Right renal cortex interstitium (tissue), 3 donors: ENCODE data around the gene COMP. TPM values are rescaled to one million over a fixed set of nuclear protein-coding genes. Genes with fewer than 3 reads are reported as not detected.

ENCODE experiments used
- DNase-seq, 3 donors: peaks; one replicate each; pipeline ENCODE4 v3.0.0-alpha.2; 2013; ENCODE audit warnings: low read depth in 3 of 3, low spot score in 2 of 3
- polyA plus RNA-seq, 3 donors: library from polyadenylated mRNA; unstranded; fragments of 120-200 nt; gene quantifications; one replicate each; pipeline ENCODE4 v1.2.1, GENCODE V29; 2013; ENCODE audit not compliant: insufficient read length in 3 of 3

COMP gene
- polyA plus RNA-seq, 3 donors, result 0.04 to 0.10 (median 0.07) TPM

DNA sequence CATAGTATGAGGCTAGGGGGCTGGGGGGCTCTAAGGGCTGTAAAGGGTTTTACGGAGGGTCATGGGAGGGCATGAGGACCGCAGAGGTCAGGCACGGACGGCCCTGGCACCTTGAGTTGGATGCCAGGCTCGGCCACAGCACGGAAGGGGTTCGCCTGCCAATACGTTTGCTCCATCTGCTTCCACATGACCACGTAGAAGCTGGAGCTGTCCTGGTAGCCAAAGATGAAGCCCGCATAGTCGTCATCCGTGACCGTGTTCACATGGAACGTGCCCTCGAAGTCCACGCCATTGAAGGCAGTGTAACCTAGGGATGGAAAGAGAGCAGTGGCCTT, 6.4 kb downstream of the COMP start:
- DNase-seq, result no peak

DNA sequence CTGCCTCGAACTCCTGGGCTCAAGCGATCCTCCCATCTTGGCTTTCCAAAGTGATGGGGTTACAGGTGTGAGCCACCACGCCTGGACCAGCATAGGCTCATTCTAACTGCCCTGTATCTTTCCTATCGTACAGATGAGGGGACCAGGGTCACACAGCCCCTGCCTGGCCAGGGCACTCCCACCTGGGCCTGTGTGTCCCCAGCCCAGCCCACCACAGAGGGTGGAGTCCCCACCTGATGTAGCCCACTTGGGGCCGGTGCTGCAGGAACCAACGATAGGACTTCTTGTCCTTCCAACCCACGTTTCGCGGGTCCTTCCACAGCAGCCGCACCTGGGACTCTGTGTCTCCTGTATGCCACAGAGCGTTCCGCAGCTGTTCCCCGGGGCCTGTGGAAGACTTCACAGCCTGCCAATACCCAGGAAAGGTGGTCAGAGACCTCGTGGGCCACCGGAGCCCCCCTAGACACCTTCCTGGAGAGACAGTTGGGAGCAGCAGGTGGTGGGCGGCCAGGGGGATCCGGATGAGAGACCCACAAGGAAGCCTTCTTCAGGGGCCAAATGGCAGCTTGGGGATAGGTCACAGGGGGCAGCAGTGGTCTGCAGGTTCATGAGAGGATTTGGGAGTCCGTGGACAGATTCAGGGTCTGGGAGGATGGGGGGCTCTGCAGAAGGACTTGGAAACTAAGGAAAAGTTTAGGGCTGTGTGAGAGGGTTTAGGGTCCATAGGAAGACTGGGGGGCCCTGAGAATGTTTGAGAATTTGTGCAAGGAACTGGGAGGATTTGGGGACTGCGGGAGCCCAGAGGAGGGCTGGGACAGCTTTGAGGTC, 6.9 kb downstream of the COMP start:
- no peak for DNase-seq

DNA sequence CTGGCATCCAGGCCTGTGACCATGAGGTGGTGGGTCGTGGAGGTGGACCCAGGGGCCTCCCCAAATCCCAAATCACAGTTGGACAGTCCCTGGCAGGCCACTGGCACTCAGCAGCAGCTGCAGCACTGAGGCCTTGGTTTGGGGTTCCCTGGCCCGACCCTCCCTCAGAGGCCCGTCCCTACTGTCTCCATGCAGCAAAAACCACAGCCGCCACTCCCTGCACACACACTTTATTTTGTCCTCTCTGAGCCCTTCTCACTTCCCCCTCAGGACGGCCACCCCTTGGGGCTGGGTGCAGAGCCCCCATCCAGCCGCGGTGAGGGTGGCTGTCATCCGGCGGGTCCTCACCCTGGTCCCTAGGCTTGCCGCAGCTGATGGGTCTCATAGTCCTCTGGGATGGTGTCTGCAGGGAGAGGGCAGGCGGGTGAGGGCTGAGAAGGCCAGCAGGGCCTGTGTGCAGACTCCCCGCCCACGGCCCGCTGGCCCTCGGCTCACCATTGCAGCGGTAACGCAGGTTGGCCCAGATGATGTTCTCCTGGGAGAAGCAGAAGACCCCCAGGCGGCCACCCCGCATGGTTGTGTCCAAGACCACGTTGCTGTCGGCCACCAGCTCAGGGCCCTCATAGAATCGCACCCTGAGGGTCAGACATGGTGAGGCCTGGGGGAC, 8.4 kb downstream of the COMP start:
- no peak for DNase-seq

DNA sequence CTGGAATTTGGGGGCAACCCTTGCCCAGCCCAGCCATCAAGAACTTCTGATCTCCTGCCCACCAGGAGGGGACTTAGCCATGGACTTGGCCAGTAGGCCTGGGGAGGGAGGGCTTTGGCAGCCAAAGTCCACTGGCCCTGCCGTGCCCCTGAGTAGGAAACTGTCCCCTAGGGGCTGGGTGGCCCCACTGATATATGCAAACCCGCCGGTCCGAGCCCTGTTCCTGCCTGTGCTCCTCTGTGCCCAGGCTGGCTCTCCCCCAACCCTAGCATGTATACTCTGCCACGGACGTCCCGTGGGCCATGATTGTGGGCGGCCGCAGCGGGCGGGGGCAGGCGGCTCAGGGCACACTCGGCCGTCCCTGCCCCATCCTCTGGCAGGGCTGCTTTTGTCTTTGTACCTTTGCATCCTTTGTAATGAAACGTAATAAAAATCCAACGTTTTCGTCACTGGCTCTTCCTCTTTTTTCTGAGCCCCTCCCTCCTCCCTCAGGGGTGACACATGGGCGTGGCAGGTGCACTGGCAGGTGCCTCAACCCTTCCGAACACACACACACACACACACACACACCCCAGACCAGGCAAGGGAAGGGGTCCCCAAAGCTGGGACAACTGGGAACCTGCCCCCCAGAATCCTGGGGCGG, 9.1 kb downstream of the COMP start:
- DNase-seq, result no peak

DNA sequence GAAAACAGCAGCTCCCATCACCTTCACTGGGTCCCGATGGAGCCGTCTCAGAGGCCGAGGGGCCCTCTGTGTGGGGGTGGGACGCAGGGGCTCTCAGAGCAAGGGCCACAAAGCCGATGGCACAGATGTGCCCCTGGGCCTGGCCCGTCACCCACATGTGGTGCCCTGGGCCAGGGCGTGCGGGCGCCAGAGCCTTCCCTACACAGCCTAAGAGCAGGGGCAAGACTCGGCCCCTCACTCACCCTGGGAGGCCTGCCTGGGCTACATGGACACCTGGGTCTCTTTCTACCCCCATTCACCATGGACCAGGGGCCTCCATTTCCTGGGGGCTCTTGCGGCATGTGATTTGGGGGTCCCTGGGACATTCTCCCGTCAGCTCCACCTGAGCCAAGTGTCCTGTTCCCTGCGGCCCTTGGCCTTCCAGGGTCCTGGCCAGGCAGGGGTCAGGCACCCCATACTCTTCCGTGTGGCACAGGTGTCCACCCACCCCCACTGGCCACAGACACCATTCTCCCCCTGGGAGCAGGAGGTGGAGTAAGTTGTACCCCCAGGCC, 10.0 kb downstream of the COMP start:
- DNase-seq, result no peak

DNA sequence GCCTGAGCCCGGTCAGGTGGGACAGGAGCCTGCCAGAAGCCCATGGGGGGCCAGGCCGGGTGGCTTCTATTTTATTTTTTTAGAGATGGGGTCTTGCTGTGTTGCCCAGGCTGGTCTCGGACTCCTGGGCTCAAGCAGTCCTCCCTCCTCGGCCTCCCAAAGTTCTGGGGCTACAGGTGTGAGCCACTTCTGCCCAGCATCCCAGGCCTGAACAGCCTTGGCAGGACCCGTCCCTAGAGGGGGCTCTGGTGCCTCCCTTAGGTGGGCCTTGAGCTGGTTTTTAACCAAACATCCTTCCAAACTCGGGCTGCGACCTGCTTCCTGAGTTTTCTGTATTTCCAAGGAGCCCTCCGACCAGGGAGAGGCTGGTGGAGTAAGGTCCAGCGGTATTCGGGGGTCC, 10.5 kb downstream of the COMP start:
- no peak for DNase-seq

DNA sequence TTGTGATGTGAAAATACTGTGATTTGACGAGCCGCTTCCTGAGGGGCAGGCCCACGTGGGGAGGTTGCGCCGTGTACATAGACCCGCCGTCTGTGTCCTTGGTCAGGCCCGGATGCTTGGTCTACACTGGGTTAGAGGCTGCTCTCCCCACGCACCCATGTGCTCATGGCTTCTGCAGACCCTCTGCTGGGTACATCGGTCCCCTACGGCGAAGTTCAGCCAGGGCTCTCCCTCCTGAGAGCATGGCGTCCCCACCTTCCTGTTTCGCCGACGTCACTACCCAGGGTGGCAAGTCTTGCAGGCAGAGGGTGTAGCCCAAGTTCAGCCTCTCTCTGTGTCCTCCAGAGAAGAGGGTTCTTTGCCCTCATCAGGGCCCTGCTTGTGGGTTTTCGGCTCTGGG, 11.0 kb downstream of the COMP start:
- no peak for DNase-seq

DNA sequence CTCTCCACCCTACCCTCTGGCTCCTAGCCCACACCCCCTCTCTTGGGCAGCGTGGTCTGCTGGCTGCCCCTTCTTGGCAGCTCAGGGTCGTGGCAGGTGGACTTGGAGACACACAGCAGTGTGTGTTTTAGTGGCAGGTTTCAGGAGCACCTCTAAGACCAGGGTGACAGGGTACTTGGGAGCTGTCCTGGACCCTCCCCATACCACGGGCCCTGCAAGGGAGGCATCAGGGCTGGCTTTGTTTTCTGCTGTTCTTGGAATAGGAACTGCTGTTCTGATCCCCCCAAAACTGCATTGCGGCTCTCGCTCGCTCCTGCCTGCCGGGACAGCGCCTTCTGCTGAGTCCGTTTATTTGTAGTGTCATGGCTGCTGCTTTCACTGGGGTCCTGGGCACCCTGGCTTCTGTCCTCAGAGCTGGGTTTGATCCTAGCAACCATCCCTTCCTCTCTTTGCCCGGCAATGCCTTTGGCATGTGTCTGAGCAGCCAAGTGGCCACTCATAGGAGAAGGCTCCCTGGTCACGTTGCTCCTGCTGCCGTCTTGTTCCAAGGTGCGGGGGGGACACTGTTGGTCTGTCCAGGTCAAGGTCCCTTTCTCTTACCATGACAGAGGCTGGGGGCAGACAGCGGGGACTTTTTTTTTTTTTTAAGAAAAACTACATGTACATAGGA, 12.1 kb downstream of the COMP start:
- no peak for DNase-seq

DNA sequence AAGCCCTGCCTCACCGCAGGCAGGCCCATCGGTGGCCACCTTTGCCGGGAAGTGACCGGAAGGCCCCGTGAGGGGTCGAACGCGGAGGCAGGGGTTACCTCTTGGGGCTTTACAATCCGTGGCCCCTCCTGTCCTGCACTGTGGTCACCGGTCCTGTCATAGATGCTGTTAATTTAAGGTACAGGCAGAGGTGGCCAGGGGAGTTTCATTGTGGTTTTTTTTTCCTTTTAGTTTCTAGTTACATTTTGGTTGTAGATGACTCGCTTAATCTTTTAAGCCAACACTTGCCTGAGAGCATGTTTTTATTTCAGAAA, 13.1 kb downstream of the COMP start:
- no peak for DNase-seq

DNA sequence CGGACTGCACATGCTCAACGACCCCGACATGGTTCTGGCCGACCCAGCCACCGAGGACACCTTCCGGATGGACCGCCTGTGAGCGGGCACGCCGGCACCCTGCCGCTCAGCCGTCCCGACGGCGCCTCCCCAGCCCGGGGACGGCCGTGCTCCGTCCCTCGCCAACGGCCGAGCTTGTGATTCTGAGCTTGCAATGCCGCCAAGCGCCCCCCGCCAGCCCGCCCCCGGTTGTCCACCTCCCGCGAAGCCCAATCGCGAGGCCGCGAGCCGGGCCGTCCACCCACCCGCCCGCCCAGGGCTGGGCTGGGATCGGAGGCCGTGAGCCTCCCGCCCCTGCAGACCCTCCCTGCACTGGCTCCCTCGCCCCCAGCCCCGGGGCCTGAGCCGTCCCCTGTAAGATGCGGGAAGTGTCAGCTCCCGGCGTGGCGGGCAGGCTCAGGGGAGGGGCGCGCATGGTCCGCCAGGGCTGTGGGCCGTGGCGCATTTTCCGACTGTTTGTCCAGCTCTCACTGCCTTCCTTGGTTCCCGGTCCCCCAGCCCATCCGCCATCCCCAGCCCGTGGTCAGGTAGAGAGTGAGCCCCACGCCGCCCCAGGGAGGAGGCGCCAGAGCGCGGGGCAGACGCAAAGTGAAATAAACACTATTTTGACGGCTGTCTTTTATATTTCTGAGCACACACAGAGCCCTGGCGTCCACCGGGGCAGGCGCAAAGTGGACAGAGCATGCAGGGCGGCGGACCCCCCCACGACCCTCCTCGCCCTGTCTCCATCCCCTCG, 13.6 kb downstream of the COMP start:
- no peak for DNase-seq

DNA sequence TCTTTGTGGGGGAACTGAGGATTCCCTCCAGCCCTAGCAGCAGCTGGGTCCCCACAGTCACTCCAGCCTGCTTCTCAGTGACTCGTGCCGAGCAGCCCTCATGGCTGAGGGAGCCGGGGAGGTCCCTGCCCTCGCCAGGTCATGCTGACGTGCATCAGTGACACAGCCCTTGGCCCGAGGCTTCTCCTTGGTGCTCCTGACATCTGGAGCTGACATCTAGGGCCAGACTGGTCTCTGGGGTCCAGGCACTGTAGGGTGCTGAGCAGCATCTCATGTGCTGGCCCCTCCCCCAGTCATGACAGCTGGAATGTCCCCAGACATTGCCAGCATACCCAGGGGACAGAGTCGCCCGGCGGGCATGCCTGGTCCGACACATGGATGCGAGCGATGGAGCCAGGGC, 14.4 kb downstream of the COMP start:
- no peak for DNase-seq

DNA sequence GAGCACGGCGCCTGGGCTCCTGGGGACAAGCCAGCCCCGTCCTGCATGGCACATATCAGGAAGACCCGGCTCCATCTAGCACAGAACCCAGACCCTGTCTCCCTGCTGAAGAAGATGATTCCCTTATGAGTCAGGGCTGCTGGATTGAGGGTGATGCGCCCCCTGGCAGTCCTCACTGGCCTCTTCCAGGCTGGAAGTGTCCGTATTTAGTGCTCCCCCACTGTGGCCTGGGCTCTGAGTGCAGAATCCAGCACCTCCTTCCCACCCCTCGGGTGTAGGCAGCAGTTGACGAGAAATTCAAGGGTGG, 14.9 kb downstream of the COMP start:
- no peak for DNase-seq

DNA sequence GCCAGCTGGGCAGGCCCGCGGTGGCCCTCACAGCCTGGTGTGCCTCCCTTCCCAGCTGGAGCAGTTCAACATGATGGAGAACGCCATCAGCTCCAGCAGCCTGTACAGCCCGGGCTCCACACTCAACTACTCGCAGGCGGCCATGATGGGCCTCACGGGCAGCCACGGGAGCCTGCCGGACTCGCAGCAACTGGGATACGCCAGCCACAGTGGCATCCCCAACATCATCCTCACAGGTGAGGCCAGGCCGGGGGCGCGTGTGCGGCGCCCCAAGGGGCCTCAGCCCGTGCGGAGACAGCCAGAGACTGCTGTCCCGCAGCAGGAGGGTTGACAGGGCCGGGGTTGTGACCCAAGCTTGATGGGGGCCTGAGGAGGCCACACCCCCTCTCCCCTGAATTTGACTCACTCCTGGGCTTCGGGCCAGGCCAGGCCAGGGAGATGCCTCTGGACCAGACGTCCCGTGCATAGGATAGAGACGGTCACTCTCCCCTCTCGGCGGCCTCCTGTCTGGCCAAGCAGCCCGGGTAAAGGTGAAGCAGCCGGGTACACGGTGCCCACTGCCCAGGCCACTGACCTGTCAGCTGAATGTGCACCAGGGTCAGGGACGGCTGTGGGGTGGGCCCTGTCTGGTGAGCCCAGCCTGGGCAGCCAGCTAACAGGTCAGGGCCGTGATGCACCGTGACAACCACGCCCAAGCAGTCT, 15.4 kb downstream of the COMP start:
- DNase-seq, result no peak

DNA sequence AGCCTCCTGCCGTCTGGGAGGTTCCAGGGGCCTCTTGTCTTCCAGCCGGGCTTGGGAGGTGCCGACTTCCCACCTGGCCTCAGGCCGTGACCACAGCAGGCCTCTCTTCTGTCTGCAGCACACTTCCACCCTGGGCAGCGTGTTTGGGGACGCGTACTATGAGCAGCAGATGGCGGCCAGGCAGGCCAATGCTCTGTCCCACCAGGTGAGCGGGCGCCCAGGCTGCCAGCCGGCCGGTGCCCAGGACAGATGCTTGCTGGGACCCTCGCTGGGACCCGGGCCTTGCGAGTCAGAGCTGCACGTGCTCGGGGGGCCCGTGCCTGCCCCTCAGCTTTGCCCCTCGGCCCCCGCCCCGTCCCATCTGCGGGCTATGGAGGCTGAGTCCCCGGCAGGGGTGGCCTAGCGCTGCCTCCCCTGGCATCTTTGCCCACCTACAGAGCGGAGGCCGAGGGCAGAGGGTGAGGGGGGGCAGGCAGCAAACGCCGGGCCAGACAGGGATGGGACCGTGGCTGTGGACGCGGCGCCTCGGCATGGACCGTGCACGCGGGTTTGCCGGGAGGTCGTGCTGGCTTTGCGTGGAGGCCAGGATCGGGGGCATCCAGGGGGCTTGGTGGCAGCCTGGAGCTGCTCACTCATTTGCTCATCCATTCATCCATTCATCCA, 16.2 kb downstream of the COMP start:
- DNase-seq, result no peak

DNA sequence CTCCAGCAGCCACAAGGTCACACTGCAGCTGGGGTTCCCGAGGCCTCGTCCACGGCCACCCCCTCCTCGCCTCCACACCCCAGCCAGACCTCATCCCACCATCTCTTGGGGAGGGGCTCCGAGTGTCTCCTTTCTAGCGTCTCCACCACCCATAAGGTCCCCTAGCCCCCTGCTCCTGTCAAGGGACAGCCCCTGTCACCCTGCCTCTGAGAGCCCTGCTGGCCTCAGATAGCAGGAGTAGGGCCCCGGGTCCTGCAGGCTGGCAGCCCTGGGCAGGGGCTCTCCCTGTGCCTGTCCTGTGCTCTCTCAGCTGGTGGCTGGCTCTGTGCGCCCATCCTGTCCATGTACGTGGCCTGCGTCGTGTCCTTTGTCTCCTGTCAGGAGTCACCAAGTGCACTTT, 17.0 kb downstream of the COMP start:
- DNase-seq, result no peak

DNA sequence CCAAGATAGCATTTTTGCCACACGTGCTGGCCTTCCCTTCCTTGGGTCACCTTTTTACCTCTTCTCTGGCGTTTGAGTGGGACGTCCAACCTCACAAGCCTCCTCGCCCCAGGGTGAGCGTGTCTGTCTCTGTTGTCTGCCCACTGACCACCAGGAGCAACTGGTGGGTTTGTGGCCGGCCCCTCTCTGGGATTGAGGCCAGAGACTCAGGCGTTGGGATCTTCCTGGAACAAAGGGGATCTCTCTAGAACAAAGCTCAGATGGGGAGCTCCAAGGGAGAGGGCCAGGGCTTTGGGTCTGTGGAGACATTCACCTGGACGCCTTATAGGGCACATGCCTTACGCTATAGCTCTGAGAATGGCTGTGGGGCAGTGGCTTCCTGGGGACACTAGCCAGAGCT, 17.4 kb downstream of the COMP start:
- no peak for DNase-seq

DNA sequence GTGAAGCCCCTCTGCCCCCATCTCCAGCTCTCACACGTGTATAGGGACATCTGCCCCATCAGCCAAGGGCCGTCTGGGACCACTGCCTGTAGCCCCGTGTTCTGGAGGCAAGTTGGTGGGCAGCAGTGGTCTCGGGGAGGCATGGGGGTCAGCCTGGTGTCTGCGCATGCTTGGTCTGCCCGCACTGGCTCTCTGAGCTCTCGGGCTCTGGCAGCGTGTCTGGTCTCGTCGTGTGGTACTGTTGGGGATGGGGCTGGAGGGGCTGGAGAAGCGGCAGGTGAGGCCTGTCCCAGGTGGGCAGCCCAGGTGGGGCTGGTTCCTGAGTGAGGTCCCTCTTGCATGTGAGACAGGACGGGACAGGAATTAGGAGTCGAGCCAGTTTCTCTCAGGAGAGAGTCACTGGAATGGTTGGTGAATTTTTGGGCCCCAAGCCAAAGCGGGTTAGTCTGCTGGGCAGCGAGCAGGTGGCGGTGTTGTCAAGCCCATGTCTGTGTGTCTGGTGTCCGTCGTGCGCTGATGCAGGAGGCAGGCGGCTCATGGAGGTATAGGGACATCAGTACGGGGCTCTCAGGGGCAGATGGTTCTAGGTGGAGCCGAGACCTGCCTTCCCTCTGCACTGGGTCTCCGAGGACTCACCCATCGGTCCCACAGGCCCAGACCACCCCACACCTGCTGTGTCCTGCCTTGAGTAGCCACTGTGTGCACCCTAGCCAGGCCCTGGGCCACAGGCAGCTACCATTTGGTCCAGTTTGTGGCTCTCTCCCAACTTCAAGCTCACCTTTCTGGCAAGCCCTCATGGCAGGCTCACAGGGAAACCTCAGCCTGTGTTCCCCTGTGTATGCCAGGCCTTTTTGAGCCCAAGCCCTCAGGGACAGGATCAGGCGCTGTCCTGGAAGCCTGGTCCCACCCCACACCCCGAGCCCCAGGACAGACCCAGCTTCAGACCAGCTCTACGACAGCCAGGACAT, 18.2 kb downstream of the COMP start:
- DNase-seq, result no peak
